ENCODE results near the gene KCTD16.

KCTD16 gene

DNA sequence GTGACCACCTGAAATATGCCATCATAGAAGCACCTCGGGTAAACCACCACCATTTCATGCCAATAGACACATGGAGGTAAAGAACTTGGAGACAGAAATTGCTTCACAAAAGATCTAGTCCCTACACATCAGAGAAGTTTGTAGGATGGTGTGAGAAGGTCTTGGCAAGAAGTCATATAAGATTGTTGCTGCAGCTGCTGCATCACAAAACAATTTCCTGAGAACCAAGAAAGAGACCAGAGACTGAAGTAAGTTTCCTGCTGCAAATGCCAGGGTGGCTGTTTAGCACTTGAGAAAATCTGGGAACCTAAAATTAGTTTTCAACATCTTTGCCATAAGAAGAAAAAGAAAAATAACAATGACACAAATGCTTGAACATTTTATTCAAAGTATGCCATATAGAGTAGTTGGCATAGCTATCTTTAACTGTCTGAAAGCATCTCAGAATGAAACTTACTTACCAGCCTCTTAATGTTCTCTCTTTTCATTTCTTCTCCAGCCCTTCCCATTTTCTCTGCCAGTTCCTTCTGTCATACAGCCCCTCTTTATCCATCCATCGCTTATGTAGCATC, 114.3 kb downstream of the KCTD16 start:
- no peak for DNase-seq (ENCODE audit: low read depth in 2 of 2)

DNA sequence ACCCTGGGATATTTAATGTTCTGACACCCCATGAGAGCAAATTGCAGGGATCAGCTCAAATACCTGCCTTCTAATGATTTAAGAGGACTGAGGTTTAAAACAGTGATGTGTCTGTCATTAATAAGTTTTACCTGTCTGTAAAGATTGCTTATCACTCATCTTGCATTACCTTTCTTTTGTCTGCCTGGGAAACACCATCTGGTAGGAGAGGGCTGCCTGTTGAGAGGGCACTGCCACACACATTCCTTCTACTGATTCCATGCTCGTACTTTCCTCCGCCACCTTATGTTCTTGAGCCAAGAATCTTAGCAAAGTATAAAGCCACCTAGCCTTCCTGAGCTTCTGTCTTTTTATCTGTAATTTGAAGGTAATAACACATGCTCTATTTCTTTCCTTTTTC, 118.6 kb downstream of the KCTD16 start:
- DNase-seq (ENCODE audit: low read depth in 2 of 2), result no peak

DNA sequence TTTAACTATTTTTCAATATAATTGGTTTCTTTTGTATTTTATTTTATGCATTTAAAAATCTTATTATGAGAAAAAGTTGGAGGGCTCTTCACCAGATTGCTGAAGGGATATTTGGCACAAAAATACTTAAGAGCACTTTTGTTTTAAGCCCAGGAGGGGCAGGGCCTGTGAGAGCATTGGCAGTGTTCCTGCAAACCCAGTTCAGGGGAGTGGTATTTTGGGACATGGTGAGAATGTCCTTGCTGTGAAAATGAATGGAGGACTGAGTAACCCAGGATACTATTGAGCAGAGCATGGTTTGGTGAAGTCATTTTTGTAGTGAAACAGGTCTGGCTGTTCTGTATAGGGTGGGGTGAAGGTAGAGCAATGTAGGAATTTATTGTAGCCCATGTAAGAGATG, 121.4 kb downstream of the KCTD16 start:
- DNase-seq (ENCODE audit: low read depth in 2 of 2), result no peak

DNA sequence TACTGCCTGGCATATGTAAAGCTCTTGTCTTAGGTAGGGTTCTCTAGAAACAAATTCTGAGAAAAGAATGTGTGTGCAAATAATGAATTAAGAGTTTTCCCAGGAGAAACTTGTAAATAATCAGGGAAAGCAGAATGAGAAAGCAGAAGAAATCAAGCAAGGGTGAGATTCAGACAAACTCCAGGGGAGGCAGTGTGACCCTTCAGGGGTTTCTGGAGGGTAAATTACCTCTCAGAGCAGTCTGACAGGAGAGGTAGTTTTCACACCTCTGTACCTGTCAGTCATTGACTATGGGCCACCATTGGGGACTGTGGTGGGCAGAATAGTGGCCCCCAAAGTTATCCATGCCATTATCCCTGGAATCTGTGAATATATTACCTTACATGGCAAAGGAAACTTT, 124.6 kb downstream of the KCTD16 start:
- DNase-seq (ENCODE audit: low read depth in 2 of 2), result no peak

DNA sequence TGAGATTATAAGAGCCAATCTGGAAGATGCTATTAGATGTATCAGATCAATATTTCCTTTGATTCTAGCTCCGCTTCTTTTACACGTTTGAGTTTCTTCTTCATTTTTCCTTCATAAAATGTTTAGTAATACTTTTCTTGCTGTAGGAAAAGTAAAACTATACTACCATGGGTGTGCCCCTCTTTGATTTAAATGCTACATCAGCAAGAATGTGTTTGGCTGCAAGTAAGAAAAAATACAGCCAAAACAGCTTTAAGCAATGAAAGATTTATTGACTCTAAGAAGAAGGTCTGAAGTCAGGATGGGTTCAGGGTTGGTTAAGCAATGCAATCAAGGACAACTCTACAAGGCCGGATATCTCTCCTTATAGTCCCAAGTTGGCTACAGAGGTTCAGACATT, 126.4 kb downstream of the KCTD16 start:
- no peak for DNase-seq (ENCODE audit: low read depth in 2 of 2)

DNA sequence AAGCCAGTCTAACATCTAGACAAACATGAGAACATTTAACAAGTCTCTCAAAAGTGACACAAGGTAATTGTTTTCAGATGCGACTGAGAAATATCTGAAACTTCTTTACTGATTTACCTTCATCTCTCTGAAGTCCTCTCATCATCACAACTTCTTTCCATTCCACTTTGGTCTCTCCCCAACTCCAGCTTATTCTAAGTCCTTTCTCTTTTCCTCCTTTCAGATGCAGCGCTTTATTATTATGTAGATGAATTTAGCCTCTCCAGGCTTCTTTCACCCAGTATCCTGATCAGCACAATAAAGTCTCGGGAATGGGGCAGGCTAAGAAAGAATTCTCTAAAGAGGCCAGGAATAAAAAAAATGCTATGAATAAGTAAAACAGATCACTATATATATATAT, 128.0 kb downstream of the KCTD16 start:
- no peak for DNase-seq (ENCODE audit: low read depth in 2 of 2)

DNA sequence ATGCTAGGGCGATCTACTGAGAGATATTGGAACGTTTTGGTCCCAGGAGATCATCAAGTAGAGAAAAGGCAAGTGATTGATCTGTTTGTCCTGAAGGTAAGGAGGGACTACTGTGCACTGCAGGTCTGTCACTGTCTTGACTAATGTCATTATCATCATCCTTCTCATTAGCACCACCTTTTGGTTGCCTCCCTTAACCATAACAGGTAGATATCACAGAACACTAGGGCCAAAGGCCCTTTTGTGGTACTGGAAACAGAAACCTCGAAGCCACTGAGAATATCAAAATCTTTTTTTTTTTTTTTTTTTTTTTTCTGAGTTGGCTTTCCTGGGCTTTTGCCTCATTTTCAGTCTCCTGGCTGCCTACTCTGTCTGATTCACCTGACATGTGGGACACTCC, 134.0 kb downstream of the KCTD16 start:
- DNase-seq (ENCODE audit: low read depth in 2 of 2), result no peak

DNA sequence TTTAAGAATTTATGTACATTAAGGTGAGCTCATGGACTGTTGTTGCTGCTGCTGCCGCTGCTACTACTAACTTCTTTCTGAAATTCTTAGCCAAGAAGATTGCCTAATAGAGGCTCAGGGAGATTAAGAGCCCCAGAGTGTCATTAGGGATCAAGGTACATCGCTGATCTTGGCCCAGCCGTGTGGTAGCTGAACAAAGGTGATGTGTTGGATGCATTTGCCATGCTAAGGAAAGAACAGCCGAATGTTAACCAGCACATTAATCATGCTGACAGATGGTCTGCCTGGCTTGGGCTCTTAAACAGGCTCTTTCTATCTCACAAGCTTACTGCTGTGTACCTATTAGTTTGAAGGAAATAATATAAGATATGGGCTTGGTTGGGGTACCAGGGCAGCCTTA, 137.1 kb downstream of the KCTD16 start:
- DNase-seq (ENCODE audit: low read depth in 2 of 2), result no peak

DNA sequence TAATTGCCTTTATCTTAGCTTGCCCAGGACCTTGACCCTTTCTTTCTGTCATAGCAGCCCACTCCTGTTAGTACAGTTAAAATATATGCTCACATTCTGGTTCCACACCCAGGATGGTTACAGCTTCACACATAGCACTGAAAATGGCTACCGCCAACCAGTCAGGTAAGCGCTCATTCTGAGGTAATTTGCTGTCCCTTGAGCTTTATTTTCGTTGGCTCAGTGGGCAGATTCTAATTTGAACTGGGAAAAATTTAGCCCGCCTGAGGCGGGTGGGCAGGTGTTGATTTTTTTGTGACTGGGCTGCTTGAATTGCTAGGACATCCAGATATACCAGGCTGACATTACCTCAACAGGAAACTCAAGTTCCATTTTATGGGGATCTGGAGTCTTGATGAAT, 137.5 kb downstream of the KCTD16 start:
- DNase-seq (ENCODE audit: low read depth in 2 of 2), result no peak

DNA sequence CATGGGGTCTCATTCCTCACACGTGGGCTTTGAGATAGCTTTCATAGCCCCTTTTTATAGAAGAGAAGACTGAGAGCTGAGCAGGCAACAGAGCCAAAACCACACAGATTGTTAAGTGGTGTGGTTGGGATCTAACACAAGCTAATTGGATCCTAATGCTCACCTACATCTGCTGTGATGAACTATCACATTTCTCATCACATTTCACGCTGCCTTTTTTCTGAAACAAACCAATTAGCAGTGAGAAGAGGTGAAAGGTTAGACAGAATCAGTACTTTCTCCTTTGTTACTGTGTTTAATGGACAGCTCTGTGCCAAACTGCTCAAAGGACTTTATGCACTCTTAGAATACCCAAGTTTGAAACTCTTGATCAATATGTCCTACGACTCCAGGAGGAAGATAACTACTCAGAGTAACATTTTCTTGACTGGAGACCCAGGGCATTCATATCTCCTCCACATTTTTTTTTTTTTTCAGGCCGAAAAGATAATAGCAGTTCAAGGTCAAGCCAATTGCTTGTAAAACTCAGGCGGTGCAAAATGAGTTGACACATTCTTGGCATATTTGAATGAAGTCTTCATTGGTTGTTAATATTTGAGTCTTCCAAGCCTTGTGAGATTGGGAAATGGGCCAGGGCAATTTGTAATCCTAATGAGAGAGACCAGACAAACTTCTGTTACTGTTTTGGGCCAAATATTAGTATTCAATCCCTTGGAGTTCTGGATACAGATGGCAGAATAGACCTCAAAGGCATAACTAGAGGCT, 138.4 kb downstream of the KCTD16 start:
- DNase-seq (ENCODE audit: low read depth in 2 of 2), result no peak

DNA sequence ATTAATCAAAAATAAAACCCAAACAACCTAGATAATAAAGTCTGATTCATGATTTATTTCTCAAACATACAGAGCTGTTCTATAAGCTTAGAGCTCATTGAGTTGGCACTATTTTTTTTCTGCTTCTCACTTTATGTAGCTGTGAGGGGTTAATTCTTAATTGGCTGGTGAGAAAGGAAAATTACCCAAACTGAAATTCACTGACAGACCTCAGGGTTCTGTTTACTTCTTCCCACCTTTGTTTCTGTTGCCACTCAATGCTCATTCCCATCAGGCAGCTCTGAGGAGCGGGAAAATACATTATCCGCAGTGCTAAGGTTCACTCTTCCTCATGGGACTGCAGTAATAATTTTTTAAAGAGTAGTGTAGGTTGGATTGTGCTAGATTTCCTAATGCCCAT, 139.9 kb downstream of the KCTD16 start:
- DNase-seq (ENCODE audit: low read depth in 2 of 2), result no peak

DNA sequence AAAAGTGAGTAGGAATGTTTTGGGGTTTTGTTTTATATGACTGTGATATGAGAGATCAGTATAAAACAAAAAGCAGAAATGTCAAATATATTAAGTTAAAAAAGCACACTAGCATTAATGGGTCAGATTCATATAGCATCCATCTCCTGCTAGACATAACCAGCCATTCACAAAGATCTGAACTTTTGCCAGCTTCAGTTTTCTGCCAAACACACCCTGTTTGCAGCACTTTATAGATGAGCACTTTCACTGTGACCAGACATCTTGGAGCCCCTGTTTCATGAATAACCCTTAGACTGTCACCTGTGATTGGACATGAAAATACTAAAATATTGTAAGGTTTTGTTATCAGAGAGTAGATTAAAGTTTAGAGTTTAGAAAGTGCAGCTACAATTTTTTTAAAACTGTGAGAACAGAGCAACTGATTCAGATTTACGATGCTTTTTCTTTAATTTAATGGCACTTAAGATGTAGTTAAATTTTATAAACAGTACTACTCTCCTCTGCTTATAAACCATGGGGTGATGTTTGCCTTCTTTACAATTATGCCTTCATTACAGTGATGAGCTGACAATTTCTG, 142.6 kb downstream of the KCTD16 start:
- no peak for DNase-seq (ENCODE audit: low read depth in 2 of 2)

DNA sequence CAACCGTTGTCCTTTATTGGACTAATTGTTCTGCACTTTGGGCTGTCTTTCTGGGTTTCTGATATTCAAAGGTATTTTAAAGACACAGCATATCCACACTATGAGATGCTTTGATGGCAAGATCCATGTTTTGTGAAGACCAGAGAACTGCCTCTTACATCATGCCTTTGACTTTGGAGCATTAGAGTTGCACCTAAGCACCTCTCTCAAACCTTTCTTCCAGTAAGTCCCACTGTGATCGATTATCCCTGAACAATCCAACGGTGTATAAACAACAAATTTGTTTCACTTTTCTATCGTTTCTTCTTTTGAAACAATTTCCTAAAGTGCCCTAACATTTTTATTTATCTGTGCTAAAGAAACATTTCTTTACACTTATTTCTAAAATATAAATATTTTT, 144.4 kb downstream of the KCTD16 start:
- DNase-seq (ENCODE audit: low read depth in 2 of 2), result no peak

DNA sequence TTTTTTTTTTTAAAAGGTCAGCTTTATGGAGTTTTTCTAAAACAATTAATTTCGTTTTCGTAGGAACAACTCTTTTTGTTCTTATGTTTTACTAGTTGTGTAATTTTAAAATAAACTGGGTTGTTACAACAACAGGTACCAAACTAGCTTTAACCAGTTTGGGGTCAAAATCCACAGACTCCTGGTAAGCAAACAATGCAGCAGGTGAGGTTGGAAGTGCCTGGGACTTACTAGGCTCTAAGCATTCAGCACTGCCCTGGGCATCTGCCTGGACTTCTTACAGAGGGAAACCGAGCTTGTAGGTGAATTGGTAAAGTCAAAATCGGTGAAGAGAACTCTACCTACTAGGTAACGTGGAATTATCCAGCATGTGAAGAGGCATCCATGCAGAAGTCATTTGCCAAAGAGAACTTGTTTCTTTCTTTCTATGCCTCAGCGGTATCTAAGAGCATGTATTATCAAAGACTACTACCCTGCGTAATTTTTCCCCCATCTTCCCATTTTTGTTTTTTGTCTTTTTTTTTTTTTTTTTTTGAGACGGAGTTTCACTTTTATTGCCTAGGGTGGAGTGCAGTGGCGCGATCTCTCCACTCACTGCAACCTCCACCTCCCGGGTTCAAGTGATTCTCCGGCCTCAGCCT, 145.4 kb downstream of the KCTD16 start:
- DNase-seq (ENCODE audit: low read depth in 2 of 2), result no peak

DNA sequence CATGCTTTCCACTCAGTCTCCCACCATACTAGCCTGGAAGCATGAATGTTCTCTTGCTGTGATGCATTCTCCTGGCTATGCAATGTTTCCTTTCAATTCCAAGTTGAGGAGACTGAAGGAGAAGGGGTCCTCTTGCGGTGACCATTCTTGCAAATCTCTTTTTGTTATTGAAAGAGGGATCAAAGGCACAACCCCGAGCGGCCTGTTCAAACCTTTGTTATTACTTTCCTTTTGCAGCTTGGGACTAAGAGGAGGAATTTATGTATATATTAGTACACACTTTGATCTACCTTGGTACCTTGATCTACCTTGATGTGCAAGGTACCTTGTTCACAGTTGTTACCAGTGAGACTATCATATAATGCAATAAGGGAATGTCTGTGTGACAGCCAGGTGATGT, 147.3 kb downstream of the KCTD16 start:
- DNase-seq (ENCODE audit: low read depth in 2 of 2), result no peak

DNA sequence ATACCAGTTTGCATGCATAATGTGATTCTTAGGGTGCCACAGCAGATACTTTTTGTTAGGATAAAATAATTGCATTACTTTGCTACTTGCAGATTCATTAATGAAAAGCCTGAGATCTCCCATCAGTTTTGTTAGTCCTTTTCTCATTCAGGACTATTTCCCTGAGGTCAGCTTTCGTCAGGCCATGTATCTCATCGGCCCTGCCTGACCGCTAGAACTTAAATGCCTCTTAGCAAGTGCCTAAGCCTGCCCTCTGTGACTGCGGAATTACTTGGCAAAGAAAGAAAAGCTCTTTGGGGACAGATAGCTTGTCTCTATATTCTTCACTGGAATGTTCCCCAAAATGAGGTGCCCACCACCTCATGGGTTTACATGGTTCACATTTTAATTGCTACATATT, 147.8 kb downstream of the KCTD16 start:
- no peak for DNase-seq (ENCODE audit: low read depth in 2 of 2)

DNA sequence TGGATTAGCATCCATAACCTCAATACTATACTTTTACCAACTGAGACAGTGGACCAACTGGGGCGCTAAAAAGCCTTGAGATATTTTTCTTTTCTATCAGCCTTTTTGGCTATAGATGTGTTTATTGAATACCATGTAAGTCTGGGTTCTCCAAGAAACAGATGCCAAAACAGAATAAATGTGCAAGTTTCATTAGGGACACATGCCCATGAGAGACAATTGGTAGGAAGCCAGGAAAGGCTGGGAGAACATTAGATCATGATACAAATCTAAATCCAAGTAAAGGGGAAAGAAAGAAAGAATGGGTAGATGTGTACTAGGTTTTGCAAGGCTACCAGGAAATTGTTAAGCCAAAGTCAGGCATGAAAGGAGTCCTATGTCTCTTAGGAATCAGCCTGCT, 152.5 kb downstream of the KCTD16 start:
- no peak for DNase-seq (ENCODE audit: low read depth in 2 of 2)

DNA sequence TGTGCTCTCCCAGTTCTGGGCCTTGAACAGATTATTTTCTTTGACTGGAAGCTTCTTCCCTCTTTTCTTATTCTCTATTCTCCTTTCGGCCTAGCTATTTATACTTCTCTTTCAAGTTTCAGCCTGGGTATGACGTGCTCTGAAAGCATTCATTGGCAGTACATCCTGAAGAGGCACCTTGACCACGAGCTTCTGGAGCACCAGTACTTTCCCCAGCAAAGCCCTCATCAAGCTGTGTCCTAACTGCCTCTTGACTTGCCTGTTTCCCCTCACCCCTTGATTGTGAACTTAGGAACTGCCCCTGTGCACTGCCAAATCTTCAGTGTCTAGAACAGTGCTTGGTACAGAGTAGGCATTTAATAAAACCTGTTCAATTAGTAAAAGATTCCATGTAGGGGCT, 154.9 kb downstream of the KCTD16 start:
- DNase-seq (ENCODE audit: low read depth in 2 of 2), result no peak

DNA sequence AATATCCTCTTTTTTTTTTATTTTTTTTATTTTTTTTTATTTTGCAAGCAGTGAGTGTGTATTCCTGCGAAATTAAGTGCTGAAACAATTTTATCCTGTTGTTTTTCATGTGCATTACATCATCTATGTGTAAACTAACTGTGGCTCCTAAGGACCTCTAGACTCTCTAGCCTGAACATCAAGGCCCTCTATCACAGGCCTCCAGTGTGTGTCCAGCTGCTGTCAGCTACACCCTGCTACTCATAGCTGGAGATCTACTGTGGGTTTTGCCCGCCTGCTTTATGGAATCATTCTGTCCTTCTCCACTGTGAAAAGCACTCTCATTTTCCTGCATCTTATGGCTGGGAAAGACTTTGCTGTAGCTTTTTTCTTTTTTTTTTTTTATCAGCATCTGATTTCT, 157.8 kb downstream of the KCTD16 start:
- no peak for DNase-seq (ENCODE audit: low read depth in 2 of 2)

DNA sequence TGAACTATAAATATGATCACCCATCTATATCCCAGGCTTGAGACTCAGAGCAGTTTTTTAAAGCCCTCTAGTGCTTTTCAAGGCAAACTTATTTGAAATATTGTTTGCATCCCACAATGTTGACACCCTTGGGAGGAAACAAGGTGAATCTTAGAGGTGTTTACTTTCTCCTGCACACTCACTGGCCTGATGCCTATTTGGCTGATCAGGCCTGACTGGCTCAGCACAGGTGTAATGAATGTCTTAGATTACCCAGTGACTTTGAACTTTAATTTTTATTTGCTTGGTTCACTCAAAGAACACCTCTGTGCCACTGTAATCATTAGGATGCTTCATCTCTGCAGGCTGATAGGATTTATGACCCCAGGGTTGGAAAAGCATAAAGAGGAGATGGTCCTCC, 158.3 kb downstream of the KCTD16 start:
- DNase-seq (ENCODE audit: low read depth in 2 of 2), result no peak

DNA sequence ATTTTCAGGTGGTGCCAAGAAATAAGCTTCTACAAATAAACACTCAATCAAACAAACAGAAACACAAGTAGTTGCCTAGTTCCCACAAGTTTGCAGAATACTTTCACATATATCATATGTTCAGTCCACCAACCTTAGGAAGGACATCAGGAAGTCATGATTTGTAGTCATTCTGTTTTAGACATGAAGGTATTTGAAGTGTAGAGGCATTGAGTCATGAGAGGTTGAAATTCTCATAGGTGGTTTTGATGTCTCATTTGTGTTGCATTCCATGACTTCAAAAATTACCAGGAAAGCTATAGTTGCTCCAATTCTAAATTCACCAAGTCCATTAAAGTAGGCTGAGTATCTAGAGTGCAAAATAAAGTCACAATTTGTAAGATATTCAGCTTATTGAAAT, 159.0 kb downstream of the KCTD16 start:
- DNase-seq (ENCODE audit: low read depth in 2 of 2), result no peak

DNA sequence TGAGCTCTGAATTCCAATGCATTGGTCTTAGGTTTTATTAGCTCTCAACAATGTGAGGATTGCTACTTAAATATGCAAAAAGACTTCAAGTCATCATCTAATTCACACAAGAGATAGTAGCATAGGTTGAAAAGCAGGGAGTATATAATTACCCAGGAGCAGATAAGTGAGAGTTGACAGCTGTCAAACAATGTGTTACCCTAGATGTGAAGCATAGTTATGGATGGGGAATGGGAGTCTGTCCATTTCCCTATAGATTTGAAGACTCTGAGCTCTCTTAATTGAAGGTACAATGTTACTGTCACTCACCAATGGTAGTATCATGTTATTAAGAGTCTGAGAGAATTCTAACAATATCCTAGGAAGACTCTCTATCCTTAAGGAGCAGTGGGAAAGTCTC, 160.7 kb downstream of the KCTD16 start:
- no peak for DNase-seq (ENCODE audit: low read depth in 2 of 2)

DNA sequence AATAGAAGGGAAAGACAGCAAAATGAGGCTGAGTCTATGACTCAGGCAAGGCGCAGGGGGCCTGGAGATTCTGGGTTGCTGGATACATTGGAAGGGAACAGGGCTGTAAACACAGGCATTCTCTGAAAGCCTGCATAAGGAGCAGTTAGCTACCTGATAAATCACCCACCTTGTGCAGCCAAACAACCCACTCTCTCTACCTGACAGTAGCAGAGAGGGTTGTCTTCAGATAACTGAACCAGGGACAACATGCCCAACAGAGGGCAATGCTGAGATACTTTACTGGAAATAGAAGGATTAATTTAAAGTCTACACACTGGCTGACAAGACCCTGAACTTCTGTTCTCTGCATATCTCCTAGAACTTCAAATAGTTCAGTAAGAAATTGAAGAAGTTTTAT, 161.6 kb downstream of the KCTD16 start:
- no peak for DNase-seq (ENCODE audit: low read depth in 2 of 2)

All from stimulated activated CD4-positive, alpha-beta T cell treated with anti-CD3 and anti-CD28 coated beads, Interleukin-1b, Interleukin-23, amount 100 ng/mL, for 1 hour (primary cell).